GM19452 (cell line): ENCODE results near the gene WEE1.
"Not testable (repeated sequence)": the region's sequence is repeated elsewhere in the genome, so short reads cannot be mapped to it uniquely, and the experiment has no call there.

ENCODE experiments used
- ATAC-seq: cut with Tn5 transposase; IDR thresholded peaks from one replicate; pipeline ENCODE4 v1.9.1; 2021; ENCODE audit not compliant: unreplicated experiment

WEE1 gene

GRCh38 chr11:9622353-9622752 lies 48.9 kb downstream of the WEE1 start:
- ATAC-seq, result not testable (repeated sequence)

GRCh38 chr11:9623053-9623452 lies 49.6 kb downstream of the WEE1 start:
- not testable (repeated sequence) for ATAC-seq

DNA sequence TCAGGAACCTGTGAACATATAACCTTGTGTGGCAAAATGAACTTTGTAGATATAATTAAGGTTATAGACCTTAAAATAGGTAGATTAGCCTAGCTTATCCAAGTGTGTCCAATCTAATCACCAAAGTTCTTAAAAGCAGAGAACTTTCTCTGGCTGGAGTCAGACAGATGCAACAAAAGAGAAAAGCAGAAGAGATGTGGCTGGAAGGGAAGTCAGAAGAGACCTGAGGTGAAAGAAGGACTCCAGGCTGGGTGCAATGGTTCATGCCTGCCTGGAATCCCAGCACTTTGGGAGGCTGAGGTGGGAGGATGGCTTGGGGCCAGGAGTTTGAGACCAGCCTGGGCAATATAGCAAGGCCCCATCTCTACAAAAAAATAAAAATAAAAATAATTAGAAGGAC lies 51.0 kb downstream of the WEE1 start:
- ATAC-seq, result no peak

DNA sequence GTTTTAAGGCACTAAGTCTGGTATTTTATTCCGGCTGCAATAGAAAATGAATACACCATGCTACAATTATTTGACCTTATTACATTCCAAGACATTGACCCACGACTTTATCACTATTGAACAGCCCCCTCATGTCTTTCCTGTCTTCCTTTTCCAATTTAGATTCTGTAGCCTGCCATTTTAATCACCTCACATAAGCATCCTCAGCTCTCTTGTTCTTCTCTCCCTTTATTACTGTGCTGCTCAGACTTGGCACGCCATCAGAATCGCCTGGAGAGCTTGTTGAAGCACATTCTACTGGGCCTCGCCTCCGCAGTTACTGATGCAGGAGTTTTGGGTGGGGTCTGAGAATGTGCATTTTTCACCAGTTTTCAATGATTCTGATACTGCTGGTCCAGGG lies 51.7 kb downstream of the WEE1 start:
- ATAC-seq, result no peak

- ATAC-seq, result no peak
Measured at GRCh38 chr11:9625728-9626127, 52.3 kb downstream of the WEE1 start.

- no peak for ATAC-seq
Measured at GRCh38 chr11:9626496-9627394, 53.3 kb downstream of the WEE1 start.

GRCh38 chr11:9629064-9629463 lies 55.6 kb downstream of the WEE1 start:
- ATAC-seq, result peak; percentile 69

- no peak for ATAC-seq
Measured at GRCh38 chr11:9633679-9634078, 60.2 kb downstream of the WEE1 start.

GRCh38 chr11:9636691-9637090 lies 63.2 kb downstream of the WEE1 start:
- ATAC-seq, result no peak

GRCh38 chr11:9639099-9639498 lies 65.6 kb downstream of the WEE1 start:
- no peak for ATAC-seq
